GM18868 (cell line): ENCODE results near the gene NFU1.
A peak's percentile ranks its signal among the peaks of the same experiment; 100 is the strongest.

Experiments used
- ATAC-seq: cut with Tn5 transposase; IDR thresholded peaks from one replicate; pipeline ENCODE4 v1.9.1; 2021; ENCODE audit warnings: mild to moderate bottlenecking, moderate library complexity; ENCODE audit not compliant: unreplicated experiment

Gene NFU1

DNA sequence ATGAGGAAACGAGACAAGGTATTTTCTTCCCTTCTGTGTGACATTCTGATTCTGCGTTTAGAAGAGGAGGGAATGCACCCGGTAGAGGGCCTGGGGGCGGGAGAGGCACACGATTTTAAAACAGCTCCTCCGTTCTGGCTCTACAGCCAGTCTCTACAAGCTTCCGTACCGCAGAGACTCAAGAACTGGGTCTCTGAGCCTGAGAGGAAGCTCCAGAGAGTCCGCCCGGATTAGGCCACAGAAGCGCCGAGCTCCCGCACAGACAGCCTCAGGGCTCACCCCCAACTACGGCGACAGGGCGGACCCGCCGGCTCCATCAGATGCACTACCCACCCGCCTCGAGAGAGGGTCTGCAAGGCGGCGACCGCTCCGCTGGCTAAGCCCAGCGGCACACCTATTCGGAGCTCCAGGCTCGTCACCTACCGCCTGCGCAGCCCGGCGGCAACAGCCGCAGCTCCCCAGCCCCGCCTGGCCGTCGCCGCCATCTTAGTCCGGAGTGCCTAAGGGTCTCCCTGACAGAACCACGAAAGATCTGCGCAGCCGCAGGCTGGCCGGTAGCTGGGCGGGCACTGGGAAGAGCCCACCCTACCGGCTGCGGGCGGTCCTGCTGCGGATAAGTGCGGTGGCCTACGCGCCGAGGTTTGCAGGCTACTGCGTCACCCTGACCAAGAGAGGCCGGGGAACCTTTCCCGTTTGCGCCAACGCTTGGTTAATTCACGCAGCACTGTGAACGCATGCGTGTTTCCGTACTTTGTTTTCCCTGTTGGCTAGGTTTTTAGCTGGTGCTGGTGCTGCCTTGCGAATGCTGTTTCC, at the start of gene NFU1:
Gene NFU1, minus strand, starts transcription at position 498 of the 813 bp plus-strand sequence. Its CDS starts 13 bp downstream, at position 485.
- ATAC-seq: peak; percentile 96

DNA sequence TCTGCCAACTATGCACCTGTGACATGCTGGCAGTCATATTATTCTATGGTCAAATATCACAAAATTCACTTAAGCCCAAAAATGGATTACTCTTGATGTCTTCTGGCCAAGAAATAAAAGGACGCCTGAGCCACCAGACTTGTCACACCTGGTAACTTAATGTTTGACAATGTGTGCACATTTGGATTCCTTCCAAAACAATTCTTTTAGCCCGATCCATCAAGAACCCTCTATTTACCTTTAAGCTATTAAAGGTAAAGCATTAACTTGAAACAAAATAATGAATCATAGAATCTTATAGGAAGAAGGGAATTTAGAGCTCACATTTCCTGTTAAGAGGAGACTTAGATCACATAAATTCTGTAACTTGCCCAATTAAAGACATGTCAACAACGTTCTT, 46.5 kb upstream of the NFU1 start:
- ATAC-seq: no peak

DNA sequence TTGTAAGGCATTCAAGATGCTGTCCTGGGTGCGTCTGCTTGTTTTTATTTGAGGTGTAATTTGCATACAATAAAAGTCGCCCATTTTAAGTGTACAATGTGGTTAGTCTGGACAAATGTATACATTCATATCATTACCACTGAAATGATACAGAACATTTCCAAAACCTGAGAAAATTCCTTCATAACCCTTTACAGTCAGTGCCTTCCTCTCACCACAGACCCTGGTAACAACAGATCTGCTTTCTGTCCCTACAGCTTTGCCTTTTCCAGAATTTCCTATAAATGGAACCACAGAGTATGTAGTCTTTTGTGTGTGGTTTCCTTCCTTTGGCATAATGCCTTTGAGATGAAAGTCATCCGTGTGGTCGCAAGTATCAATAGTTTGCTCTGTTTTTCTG, 45.8 kb upstream of the NFU1 start:
- no peak for ATAC-seq

DNA sequence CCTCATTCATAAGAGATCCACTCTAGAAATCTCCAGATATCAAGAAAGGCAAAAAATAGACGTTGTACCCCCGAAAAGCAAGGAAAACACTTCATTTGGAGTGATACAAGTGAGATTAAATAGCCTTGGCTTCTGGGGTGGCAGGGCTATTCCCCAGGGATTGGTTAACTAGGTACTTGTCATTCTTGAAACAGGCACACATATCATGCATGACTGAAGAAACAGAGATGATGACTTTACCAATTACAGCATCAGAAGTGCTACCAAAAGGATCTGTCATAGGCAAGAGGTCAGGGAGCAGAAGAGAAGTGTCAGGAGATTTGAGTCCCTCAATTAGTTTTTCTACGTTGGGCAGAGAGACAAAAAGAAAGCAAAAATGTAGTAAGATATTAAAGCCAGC, 45.2 kb upstream of the NFU1 start:
- peak; percentile 59 for ATAC-seq

DNA sequence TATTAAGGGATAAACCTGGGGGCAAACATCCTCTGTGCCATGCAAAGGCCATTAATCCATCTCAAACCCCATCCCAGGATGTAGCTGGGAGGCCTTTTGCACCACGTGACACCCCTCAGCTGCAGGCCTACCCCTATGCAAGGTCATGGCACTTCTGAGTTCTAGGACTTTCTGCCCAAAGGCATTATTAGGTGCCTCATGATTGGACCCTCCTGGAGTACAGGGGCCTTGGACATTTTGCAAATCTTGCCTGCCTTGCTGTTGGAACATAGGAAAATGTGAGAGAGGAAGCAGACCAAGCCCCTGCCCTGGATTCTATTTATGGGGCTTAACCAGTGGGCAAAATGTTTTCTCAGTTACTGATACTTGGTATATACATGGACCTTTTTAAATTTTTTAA, 44.2 kb upstream of the NFU1 start:
- ATAC-seq: no peak

DNA sequence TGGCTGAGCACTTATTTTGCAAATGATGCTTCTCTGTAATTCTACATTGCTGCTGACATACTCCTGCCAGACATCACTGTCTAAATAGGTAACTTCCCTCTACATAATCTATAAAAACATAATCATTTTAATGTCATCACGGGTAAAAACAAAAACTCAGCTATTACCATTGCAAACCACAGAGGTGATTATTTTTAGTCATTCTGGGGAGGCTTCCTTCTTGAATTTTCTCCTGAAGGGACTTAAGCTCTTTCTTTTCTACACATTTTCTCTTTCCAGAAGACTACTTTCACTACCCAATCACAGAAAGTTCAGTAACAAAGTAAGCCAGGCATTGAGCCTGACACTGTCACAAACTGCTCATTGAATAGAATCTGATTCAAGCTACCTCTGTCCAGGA, 40.4 kb upstream of the NFU1 start:
- no peak for ATAC-seq

DNA sequence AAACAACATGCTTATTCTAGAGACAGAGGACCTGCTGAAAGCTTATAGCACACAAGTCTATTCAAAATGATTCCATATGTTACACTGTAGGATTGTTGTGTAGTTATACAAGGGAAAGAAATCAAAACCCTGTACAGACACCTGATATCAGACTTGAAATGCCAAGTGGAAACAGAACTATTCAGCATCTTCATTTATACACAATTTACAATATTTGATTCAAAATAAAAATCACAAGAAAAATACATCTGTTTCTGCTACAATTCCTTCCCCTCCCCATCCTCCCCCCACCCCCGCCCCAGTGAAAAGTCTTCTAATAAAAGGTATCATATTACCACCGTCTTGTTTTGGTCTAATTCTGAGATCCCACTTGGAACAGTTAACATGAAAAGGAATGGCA, 37.5 kb upstream of the NFU1 start:
- no peak for ATAC-seq

DNA sequence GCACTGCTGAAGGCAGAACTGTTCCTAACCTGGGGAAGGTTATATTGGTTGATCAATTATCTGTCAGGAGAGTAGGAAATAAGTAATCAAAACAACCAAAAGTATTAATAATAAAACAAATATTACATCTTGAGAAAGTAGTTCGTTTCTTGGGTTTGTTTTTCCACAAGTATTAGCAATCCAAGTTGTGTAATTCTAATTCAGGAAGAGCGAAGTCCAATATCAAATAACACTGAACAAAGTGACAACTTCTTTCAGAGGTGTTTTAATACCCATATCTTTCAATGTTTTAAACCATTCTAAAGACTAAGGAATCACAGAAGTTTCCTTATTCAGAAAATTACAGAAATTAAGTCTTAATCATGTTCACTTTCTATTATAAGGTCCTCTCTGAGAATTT, 34.6 kb upstream of the NFU1 start:
- ATAC-seq: no peak

DNA sequence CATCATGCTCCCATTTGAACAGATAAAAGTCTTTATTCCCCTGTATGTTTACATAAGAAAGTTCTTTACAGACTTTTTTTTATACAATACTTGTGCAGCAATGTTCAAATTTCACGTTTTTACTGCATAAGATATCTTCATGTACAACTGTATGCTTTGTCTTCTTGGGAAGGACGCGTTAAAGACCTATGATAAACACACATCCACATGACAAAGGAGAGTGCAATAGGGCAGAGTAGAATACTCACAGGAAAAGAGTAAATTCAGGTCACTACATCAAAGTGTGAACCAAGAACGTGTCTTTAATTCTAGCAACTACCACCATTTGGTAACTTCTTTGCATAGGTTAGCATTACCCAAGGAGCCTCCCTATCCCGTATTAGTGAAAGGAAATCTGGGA, 33.7 kb upstream of the NFU1 start:
- no peak for ATAC-seq

DNA sequence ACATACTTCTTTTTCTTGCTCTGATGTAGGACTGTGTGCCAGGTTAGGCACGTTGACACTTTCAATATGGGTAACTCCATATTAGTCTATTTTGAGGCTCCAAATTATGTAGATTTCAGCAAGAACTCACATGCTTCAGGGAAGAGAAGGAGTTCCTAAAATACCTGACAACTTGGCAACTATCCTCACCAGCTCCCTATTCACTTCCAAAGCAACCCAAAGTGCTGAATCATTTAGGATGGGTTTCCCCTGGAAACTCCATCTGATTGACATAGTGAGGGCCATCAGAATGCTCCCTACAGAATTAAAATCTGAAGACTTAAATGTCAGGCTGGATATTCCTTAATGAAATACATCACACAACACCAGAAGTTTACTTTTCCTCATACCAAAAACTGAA, 32.5 kb upstream of the NFU1 start:
- no peak for ATAC-seq

DNA sequence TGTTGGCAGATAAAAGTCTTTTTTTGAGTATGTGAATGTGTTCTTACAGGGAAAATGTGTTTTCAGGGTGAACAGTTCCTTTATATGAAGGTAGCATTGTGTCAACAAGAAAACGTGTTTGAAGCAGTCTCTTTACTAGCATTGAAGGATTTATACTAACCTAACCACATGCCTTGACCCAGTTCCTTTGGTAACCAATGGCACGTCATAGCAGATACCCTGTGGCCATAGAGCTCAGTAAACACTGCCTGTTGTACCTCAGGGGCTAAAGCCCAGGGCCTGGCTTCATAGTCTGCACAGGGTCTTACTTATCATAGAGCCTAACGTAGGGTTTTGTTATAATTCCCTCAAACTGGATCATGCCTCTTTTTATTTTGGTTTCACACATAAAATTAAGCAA, 32.1 kb upstream of the NFU1 start:
- ATAC-seq: no peak

DNA sequence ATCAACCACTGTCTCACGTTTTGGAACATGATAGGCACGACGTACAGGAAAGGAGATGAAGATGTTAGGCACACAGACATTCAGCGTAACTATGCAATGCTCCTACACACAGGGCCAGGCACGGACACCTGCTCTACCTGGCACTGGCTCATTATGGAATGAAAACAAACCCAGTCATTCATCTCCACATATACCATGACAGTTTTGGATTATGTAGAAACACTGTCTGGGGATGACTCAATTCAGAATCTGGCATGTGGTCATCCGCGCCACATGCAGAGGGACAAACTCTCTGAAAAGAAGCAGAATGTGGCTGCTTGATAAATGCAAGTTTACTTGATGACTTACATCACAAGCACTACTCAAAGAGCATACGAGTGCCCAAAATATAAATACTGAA, 29.5 kb upstream of the NFU1 start:
- no peak for ATAC-seq

DNA sequence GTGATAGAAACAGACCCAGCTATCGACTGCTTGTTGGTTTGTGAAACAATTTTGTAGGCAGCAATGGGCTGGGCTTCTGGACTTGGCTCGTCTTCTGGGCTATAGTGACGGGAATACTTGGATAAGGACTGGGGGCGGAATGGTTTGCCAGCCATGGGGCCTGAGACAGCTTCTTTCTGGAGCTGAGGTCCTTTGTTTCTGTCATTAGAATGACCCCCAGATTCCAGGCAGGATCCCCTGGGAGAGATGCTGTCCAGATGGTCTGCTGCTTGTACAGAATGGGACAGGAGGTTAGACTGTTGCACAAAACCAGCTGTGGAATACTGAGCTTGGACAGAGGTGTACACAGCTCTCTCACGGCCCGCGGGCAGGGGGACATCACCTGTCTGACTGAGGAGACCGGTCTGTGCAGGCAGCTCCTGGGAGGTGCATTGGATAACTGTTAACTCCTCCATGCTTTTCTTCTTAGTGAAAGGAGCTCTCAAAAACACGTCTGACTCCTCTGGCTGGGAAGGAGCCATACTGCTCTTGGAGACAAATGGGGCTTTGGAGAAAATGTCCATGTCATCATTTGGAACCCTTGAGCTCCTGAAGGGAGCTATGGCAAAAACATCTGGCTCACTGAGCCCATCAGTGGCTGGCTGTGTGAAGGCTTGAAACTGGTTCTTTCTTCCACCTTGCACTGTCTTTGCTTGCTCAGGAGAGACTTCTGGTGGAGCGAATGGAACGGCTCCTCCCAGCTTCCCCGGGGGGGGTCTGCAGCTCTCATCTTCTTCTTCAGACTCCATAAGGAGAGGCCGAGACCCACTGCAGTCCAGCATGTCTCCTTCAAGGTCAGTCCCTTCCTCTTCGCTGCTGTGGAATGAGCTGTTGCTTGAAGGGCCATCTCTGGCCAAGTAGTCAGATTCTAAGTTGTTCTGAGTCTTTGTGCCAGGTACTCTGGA, 28.6 kb upstream of the NFU1 start:
- no peak for ATAC-seq

DNA sequence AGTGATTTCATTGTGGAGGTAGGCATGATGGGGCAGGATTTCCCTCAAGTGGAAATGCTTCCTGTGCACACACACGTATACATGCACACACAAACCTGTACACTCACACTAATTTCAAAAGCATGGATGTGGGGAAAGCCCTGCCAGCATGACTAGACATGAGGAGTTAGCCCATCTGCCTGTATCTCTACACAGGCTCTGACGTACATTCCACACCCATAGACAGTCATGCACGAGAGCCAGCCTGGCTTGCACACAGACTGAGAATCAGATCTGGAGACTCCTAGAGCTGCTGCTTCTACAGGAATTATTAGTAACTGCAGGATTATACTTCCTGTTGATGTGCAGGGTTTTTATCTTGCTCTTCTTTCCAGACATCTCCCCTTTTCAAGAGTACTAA, 27.3 kb upstream of the NFU1 start:
- ATAC-seq: no peak

DNA sequence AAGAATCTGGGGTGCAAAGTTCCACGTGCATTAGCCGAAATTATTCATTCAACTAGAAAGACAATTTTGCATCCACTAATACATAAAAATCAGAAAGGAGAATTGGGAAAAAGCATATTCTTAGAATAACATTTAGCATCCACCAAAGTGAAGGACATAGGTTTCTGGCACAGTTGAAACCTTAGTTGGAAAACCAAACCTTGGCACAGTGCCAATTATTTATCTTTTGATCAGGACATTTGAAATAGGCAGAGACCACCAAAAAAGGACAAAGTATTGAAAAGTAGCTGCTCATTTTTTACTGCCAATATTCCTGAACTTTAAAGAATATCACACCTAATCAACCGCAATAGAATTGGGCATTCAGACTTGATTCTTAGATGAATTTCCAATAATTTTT, 25.5 kb upstream of the NFU1 start:
- ATAC-seq: no peak

DNA sequence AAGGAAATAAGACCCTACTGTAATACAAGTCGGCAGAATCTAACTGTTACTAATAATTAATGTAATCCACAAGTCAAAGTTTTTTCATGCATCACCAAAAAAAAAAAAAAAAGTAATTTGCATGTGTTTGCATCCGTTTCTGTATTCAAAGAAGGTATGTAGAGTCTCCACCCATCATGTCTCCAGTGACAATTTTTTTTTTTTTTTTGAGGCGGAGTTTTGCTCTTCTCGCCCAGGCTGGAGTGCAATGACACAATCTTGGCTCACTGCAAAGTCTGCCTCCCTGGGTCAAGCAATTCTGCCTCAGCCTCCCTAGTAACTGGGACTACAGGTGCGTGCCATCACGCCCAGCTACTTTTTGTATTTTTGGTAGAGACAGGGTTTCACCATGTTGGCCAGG, 24.2 kb upstream of the NFU1 start:
- ATAC-seq: no peak

DNA sequence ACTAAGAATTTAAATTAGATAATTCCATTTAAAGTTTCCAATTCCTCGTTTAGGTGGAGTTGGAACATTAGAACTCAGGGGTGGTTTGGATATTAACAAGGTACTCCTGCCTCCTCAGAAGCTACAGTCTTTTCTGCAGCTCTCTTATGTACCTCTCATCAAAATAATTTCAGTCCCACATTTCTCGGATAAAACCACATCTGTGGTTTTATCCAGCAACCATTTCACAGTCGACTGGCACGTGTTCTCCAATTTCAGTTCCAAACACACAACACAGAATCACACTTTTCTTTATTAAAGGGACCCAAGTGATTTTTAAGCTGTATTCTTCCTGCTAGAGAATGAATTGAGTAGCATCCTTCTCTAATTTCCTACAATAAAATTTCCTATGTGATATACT, 22.7 kb upstream of the NFU1 start:
- ATAC-seq: no peak

DNA sequence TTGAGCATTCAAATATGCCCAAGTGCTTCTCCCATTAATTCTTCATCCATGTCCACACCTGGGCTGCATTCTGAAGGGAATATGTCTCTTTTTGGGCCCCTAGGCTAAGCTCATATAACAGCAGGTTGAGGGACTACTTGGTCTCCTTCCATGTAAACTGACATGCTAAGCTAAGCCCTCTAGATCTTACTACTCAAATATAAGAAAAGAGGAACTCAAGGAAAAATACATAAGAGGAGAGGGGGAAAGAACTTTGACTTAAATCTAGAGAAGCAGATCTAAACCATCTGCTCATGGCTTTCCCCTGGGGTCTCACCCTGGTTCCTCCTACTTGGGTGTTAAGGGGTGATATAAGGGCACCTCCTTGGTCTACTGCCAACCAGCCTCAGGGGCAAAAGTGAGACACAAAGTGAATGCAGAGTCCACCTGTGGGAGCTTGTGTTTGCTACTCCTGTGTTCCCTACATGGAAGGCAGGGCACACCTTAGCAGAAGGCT, 19.8 kb upstream of the NFU1 start:
- no peak for ATAC-seq

DNA sequence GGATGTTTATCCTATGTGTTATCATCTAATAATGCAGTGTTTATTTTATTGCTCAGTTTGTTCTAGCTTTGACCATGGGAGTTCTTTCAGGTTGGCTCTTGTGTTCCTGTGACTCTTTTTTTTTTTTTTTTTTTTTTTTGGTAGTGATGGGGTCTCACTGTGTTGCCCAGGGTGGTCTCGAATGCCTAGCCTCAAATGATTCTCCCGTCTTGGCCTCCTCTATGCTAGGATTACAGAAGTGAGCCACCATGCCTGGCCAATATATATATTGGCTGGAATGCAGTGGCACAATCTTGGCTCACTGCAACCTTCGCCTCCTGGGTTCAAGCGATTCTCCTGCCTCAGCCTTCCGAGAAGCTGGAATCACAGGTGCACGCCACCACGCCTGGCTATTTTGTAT, 18.9 kb upstream of the NFU1 start:
- no peak for ATAC-seq

DNA sequence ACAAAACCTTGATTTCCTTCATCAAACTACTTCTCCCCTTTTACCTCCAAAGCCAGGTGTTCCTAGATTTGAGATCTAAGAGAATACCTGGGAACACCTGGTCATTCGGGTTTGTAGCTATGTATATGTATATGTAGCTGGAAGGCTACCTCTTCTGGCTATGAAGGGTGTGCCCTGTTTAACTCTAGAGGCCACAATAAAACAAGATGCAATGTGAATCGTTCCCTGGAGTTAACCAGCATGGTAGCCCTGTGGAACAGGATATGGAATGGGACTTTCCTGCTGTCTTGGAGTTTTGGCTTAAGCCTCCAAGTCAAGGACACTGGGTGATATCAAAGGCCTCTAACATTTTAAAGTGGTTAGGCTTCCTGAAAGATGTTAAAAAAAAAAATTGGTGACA, 17.7 kb upstream of the NFU1 start:
- no peak for ATAC-seq

DNA sequence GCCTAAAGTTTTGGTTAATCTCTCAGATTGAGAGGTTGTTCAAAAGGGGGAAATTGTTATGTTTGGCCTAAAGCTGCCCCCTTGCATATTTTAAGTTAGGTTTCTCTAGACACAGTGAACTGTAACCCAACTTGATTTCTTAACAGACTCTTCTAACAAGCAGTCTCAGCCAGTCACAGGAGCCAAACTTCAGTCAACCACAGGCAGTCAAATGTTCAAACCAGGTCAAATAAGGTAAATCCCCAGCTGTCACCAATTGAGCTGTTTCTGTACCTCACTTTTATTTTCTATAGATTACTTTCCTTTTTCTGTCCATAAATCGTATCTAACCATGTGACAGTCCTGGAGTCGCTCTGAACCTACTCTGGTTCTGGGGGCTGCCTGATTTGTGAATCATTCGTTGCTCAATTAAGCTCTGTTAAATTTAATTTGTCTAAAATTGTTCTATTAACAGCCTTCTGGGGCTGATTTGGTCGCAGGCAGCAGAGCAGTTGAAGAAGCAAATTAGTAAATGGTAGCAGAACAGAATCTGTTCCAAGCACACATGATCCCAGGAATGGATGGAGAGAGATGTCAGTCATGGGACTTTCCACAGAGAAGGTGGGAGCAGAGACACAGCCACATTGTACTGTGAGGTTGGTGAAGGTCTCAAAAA, 16.4 kb upstream of the NFU1 start:
- peak; percentile 92 for ATAC-seq
